Pancreas (tissue), 10 donors: ENCODE data around the gene USB1. TPM values are rescaled to one million over a fixed set of nuclear protein-coding genes. Genes with fewer than 3 reads are reported as not detected.

Experiments
- ATAC-seq, 4 donors: fragments of 200-7000 bp; cut with Tn5 transposase; one replicate each; pipeline versions ENCODE4 v1.8.0 to v1.9.1; 2020; ENCODE audit warnings: mild to moderate bottlenecking in 4 of 4, moderate library complexity in 4 of 4
- DNase-seq, 6 donors: peaks; one replicate each; pipeline ENCODE4 v3.0.0-alpha.2; 2020
- FAIRE-seq: peaks from 2 replicates; lab custom pipeline; 2012; peaks lifted over from hg19 to GRCh38; lab: Jason Lieb, UNC
- H3K27ac ChIP-seq, 4 donors: fragments of 200-600 bp; sonication (generic); 1 replicate in 3 of 4; 2 replicates in 1 of 4; pipeline versions ENCODE4 v1.5.0 to v1.8.0; 2020
- H3K27me3 ChIP-seq, 4 donors: fragments of 200-600 bp; one replicate each; pipeline ENCODE4 v1.8.0; 2021
- H3K36me3 ChIP-seq, 3 donors: fragments of 200-600 bp; sonication (generic) in 1 of 3; one replicate each; pipeline versions ENCODE4 v1.5.0 to v1.8.0; 2020 to 2021
- H3K4me1 ChIP-seq, 3 donors: fragments of 200-600 bp; one replicate each; pipeline ENCODE4 v1.8.0; 2021
- H3K4me3 ChIP-seq, 4 donors: fragments of 200-600 bp; sonication (generic) in 2 of 4; one replicate each; pipeline versions ENCODE4 v1.5.0 to v1.8.0; 2020 to 2021
- H3K9me3 ChIP-seq, 4 donors: fragments of 200-600 bp; one replicate each; pipeline ENCODE4 v1.8.0; 2021
- WGBS, 2 donors: extraction: QIAGEN DNeasy Blood & Tissue Kit; methylation state at CpG; one replicate each; pipeline ENCODE4 v1.1.7; 2013; 5-methylcytosine and 5-hydroxymethylcytosine counted together
- intact Hi-C, 3 donors: fragments of 100-400 bp; cut with DNase I; formaldehyde crosslinking; loops; one replicate each; pipeline versions ENCODE4 v1.11.1 to v1.14.2; 2022
- polyA plus RNA-seq, 2 donors: library from polyadenylated mRNA; stranded (reverse); fragments of 200-250 nt; gene quantifications; one replicate each; pipeline ENCODE4 v1.2.3, GENCODE V29; 2013
- total RNA-seq, 6 donors: library from RNA; stranded (reverse); fragmentation: NEBNext Ultra II Directional in 4 of 6; extraction: Animal tissue kit (Norgen Biotek cat#: 25700) in 4 of 6; gene quantifications; one replicate each; pipeline versions ENCODE4 v1.2.1 to v1.2.4, GENCODE V29; 2021 to 2023
- TF ChIP-seq, protein P1 (sequence below), 4 donors: fragments of 200-600 bp; sonication (generic) in 3 of 4; IDR thresholded peaks; one replicate each; pipeline versions ENCODE4 v1.5.0 to v1.8.0; 2021; ENCODE audit warnings: antibody characterized with exemption in 4 of 4
- donor health status: healthy with polysubstance abuse.
- donor health status: DM: no; HTN: no; CAD: no; lungs with moderate emphysema.
- donor health status: DM: no; HTN: no; CAD: no.
- donor health status: control.
- donor health status: control.
- donor health status: Bipolar disorder and iron deficiency.
- donor health status: DM: yes; HTN: yes; CAD: no.
- donor health status: DM: no; HTN: no; CAD: no.
- donor health status: DM: no; HTN: no; CAD: no.
- donor health status: DM: yes; HTN: yes; CAD: no.

USB1 gene
- total and polyA plus RNA-seq, 8 donors = 13.5 to 23.6 (median 17.7) TPM

DNA sequence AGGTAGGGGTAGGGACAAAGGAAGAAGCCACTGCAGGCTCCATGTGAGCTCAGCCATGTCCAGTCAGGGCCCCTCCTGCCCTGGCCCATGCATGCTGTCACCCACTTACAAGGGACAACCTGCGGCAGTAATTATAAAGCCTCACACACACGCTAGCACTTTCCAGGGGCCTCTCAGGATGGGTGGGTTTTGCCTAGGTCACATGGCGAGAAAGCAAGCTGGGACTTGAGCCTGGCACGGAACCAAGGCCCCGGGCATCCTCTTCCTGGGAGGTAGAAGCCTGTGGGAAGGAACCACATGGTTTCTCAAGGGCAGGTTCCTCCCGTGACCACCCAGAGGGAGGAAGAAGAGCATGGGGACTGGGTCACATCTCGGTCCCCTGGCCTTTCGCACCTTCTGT lies 7.8 kb upstream of the USB1 start:
- intact Hi-C loops = loop anchor here in 1 of 3 donors (10.0 kb wide), 1 partner anchor 409 kb away; no protein-coding TSS in a partner anchor
- H3K4me1 ChIP-seq = peaks cover 10 to 21% (median 19%) of the 10 kb centered on the region in 3 donors
- peak; percentile 36 to 68 (median 50) for ATAC-seq

DNA sequence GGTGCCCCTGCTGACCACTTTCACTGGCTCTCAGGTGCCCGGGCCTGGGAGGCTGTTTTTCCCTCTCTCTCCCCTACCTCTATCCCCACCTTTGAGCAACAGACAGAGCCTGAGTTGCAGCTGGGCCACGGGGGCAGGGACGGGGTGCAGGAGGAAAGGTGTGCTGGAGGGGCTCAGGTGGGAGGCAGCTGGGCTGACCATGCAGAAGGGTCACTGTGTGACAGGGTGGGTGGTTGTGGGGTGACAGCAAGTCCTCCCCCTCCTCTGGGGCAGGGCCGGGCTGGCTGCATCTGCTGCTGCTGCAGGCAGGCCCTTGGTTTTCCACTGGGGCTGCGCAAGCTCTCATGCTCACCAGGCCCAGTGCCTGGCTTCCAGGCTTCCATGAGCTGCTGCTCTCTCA lies 7.3 kb upstream of the USB1 start:
- peak in 1 of 6 donors; percentile 75 for DNase-seq
- no peak overlapping the region for H3K4me3 ChIP-seq
- H3K27ac ChIP-seq = peak overlapping the region in 3 of 4 donors; percentile 63 to 84 (median 79)
- no peak for FAIRE-seq
- TF ChIP-seq, protein P1, sequence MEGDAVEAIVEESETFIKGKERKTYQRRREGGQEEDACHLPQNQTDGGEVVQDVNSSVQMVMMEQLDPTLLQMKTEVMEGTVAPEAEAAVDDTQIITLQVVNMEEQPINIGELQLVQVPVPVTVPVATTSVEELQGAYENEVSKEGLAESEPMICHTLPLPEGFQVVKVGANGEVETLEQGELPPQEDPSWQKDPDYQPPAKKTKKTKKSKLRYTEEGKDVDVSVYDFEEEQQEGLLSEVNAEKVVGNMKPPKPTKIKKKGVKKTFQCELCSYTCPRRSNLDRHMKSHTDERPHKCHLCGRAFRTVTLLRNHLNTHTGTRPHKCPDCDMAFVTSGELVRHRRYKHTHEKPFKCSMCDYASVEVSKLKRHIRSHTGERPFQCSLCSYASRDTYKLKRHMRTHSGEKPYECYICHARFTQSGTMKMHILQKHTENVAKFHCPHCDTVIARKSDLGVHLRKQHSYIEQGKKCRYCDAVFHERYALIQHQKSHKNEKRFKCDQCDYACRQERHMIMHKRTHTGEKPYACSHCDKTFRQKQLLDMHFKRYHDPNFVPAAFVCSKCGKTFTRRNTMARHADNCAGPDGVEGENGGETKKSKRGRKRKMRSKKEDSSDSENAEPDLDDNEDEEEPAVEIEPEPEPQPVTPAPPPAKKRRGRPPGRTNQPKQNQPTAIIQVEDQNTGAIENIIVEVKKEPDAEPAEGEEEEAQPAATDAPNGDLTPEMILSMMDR (IDR thresholded peaks at IDR 0.05) = no peak
- no peaks in the 10 kb centered on the region for H3K9me3 ChIP-seq
- peaks cover 8 to 22% (median 13%) of the 10 kb centered on the region in 3 donors for H3K36me3 ChIP-seq
- H3K27me3 ChIP-seq = no peaks in the 10 kb centered on the region
- intact Hi-C loops = loop anchor here in 1 of 3 donors (10.0 kb wide), 1 partner anchor 409 kb away; no protein-coding TSS in a partner anchor
- H3K4me1 ChIP-seq = peaks cover 10 to 21% (median 19%) of the 10 kb centered on the region in 3 donors
- 63 to 69% methylated on average over 5 of the region's 5 CpGs for WGBS, 2 donors
- peak in 1 of 4 donors; percentile 6 for ATAC-seq

More for the DNA sequence above, 7.8 kb upstream of the USB1 start:
- H3K4me3 ChIP-seq = no peak overlapping the region
- H3K36me3 ChIP-seq = peaks cover 8 to 22% (median 13%) of the 10 kb centered on the region in 3 donors
- TF ChIP-seq, protein P1 (IDR thresholded peaks at IDR 0.05) = no peak
- no peaks in the 10 kb centered on the region for H3K9me3 ChIP-seq
- no peak for FAIRE-seq
- peak in 5 of 6 donors; percentile 59 to 82 (median 65) for DNase-seq
- WGBS, 2 donors = 36 to 40% methylated on average over 8 of the region's 8 CpGs
- H3K27ac ChIP-seq = peak overlapping the region in 3 of 4 donors; percentile 63 to 84 (median 79)
- H3K27me3 ChIP-seq = no peaks in the 10 kb centered on the region

DNA sequence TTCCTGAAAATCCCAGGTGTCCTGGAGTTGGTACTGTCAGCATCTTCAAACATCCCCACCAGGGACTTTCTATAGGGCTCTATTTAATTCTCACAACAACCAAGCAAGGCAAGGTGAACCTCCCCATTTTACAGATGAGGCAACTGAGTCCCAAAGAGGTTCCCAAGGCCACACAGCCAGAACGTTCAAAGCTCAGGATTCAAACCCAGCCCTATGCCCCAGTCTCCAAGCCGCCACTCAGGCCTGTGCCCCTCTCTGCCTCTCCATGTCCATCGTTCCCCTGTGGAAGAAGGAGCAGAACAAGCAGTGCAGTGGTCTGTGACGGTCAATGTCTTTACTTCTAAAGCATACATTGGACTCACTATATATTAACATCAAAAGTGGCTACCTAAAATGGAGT lies 6.8 kb upstream of the USB1 start:
- H3K4me3 ChIP-seq = no peak overlapping the region
- ATAC-seq (no peak), FAIRE-seq (no peak), DNase-seq (no peak)
- H3K36me3 ChIP-seq = peaks cover 8 to 22% (median 13%) of the 10 kb centered on the region in 3 donors
- no peaks in the 10 kb centered on the region for H3K9me3 ChIP-seq
- no peaks in the 10 kb centered on the region for H3K27me3 ChIP-seq
- WGBS, 2 donors = 83 to 85% methylated on average over 4 of the region's 4 CpGs
- H3K4me1 ChIP-seq = peaks cover 10 to 24% (median 19%) of the 10 kb centered on the region in 3 donors
- TF ChIP-seq, protein P1 (IDR thresholded peaks at IDR 0.05) = no peak
- no peak overlapping the region for H3K27ac ChIP-seq
- intact Hi-C loops = loop anchor here in 1 of 3 donors (10.0 kb wide), 1 partner anchor 410 kb away; no protein-coding TSS in a partner anchor

DNA sequence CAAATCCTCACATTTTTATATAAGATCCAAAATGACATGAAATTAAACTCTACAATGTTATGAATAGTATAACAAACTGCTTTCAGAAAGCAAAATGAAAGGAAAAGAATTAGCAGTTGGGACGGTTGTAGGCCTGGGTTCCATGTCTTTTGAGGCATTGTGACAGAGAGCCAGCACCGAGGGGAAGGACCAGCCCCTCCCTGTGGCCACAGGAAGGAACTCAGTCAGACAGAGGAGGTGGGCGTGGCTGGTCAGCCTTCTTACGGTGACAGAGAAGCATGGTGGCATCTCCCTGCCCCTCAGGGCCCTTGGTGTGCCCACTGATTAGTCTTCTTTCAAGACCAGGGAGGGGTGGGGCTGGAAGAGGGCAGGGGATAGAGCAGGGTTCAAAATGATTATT lies 6.4 kb upstream of the USB1 start:
- WGBS, 2 donors = 33 to 39% methylated on average over 4 of the region's 4 CpGs
- Histone ChIP-seq H3K36me3 (peaks cover 8 to 22% (median 13%) of the 10 kb centered on the region in 3 donors), H3K27me3 (no peaks in the 10 kb centered on the region), H3K4me1 (peaks cover 10 to 27% (median 19%) of the 10 kb centered on the region in 3 donors), H3K27ac (no peak overlapping the region), H3K4me3 (no peak overlapping the region), H3K9me3 (no peaks in the 10 kb centered on the region)
- peak in 2 of 4 donors; percentile 25 to 43 for ATAC-seq
- FAIRE-seq = no peak
- TF ChIP-seq, protein P1 (IDR thresholded peaks at IDR 0.05) = no peak
- intact Hi-C loops = loop anchor here in 1 of 3 donors (5.0 to 10.0 kb wide), 2 partner anchors 242 to 410 kb away; no protein-coding TSS in a partner anchor
- peak in 2 of 6 donors; percentile 41 to 44 for DNase-seq
